B cell (primary cell): Measurements from ENCODE around the gene NT5E. TPM values are rescaled to one million over a fixed set of nuclear protein-coding genes. Genes with fewer than 3 reads are reported as not detected.
A peak's percentile ranks its signal among the peaks of the same experiment; 100 is the strongest.

ENCODE experiments used
- ATAC-seq: fragments of 200-7000 bp; cut with Tn5 transposase; one replicate; pipeline ENCODE4 v1.10.0; 2021; ENCODE audit warnings: low read depth, mild to moderate bottlenecking, moderate number of reproducible peaks, moderate library complexity
- CTCF ChIA-PET: fragments of 350-600 bp; sonication (Branson Sonifier 250); formaldehyde crosslinking; loops from one replicate; lab custom pipeline; 2021; ENCODE audit warnings: antibody characterized with exemption, inconsistent platforms; lab: Charles Lee
- POLR2A ChIA-PET: fragments of 350-600 bp; sonication (Branson Sonifier 250); formaldehyde crosslinking; loops from one replicate; lab custom pipeline; 2021; ENCODE audit warnings: antibody characterized with exemption; lab: Charles Lee
- DNase-seq: peaks from one replicate; pipeline ENCODE4 v3.0.0; 2013
- H2AFZ ChIP-seq: 2 replicates; pipeline ENCODE4 v1.6.1; 2012; ENCODE audit warnings: mild to moderate bottlenecking, low read depth, low read length; ENCODE audit not compliant: insufficient read depth, poor library complexity, severe bottlenecking
- H3K27ac ChIP-seq, 2 donors: 1 replicate in 1 of 2; 2 replicates in 1 of 2; pipeline ENCODE4 v1.5.1; 2012 to 2013; ENCODE audit warnings: low read length in 2 of 2, mild to moderate bottlenecking in 2 of 2, moderate library complexity in 1 of 2
- H3K27me3 ChIP-seq, 4 experiments: fragments of 200-600 bp in 1 of 4; sonication (generic) in 1 of 4; replicated peaks in 1 of 4; 1 replicate in 2 of 4; 2 replicates in 2 of 4; pipeline versions ENCODE4 v1.6.1 to v1.7.0; 2013 to 2016; ENCODE audit warnings: low read length in 3 of 4, mild to moderate bottlenecking in 2 of 4, mixed read lengths in 1 of 4, moderate library complexity in 1 of 4; ENCODE audit not compliant: insufficient read depth in 4 of 4, control insufficient read depth in 3 of 4; ENCODE audit errors: control extremely low read depth in 1 of 4
- H3K36me3 ChIP-seq, 2 experiments: replicated peaks in 1 of 2; 1 replicate in 1 of 2; 2 replicates in 1 of 2; pipeline versions ENCODE4 v1.6.1 to v1.7.1; 2013; ENCODE audit warnings: low read length in 1 of 2; ENCODE audit not compliant: insufficient read depth in 2 of 2, control insufficient read depth in 1 of 2; ENCODE audit errors: control extremely low read depth in 1 of 2, extremely low read depth in 1 of 2
- H3K4me1 ChIP-seq, 2 donors: fragments of 200-600 bp in 1 of 2; sonication (generic) in 1 of 2; 1 replicate in 1 of 2; 2 replicates in 1 of 2; pipeline versions ENCODE4 v1.5.1 to v1.6.1; 2013 to 2017; ENCODE audit warnings: low read length in 2 of 2; ENCODE audit not compliant: control insufficient read depth in 2 of 2, insufficient read depth in 2 of 2
- H3K4me2 ChIP-seq: replicated peaks from 2 replicates; pipeline ENCODE3; 2012; ENCODE audit warnings: mild to moderate bottlenecking, low read depth, low read length; ENCODE audit not compliant: poor library complexity, severe bottlenecking
- H3K4me3 ChIP-seq, 5 experiments: fragments of 200-600 bp in 1 of 5; sonication (generic) in 1 of 5; 1 replicate in 3 of 5; 2 replicates in 2 of 5; pipeline versions ENCODE4 v1.5.1 to v1.7.0; 2011 to 2016; ENCODE audit warnings: low read length in 4 of 5, mild to moderate bottlenecking in 4 of 5, low read depth in 2 of 5, control low read depth in 1 of 5, moderate library complexity in 1 of 5; ENCODE audit not compliant: insufficient read depth in 1 of 5; ENCODE audit errors: control extremely low read depth in 1 of 5, extremely low read depth in 1 of 5
- H3K79me2 ChIP-seq: fragments of 200-600 bp; sonication (generic); one replicate; pipeline ENCODE4 v1.6.0; 2016; ENCODE audit warnings: low read length; ENCODE audit not compliant: control insufficient read depth, insufficient read depth
- H3K9ac ChIP-seq: fragments of 200-600 bp; sonication (generic); 2 replicates; pipeline ENCODE4 v1.6.1; 2017; ENCODE audit warnings: mild to moderate bottlenecking, low read length, moderate library complexity
- H3K9me3 ChIP-seq, 3 donors: one replicate each; pipeline versions ENCODE4 v1.6.1 to v1.7.1; 2013; ENCODE audit warnings: low read length in 2 of 3; ENCODE audit not compliant: control insufficient read depth in 2 of 3, insufficient read depth in 1 of 3; ENCODE audit errors: control extremely low read depth in 1 of 3
- H4K20me1 ChIP-seq: 2 replicates; pipeline ENCODE4 v1.6.0; 2012; ENCODE audit warnings: mild to moderate bottlenecking, low read length; ENCODE audit not compliant: insufficient read depth, control insufficient read depth, poor library complexity, severe bottlenecking
- H3K27ac Mint-ChIP-seq: one replicate; pipeline ENCODE4 v1.8.0; 2021; ENCODE audit warnings: mixed read lengths
- H3K27me3 Mint-ChIP-seq: one replicate; pipeline ENCODE4 v1.8.0; 2021; ENCODE audit warnings: mixed read lengths
- H3K4me1 Mint-ChIP-seq: one replicate; pipeline ENCODE4 v1.8.0; 2021; ENCODE audit warnings: mixed read lengths
- H3K4me3 Mint-ChIP-seq: one replicate; pipeline ENCODE4 v1.8.0; 2021; ENCODE audit warnings: mixed read lengths
- H3K9me3 Mint-ChIP-seq: one replicate; pipeline ENCODE4 v1.8.0; 2022; ENCODE audit warnings: mixed read lengths; ENCODE audit not compliant: insufficient read depth
- CTCF ChIP-seq: fragments of 200-600 bp; IDR thresholded peaks from one replicate; pipeline ENCODE4 v1.8.0; 2022; ENCODE audit warnings: antibody characterized with exemption, mild to moderate bottlenecking
- EZH2 ChIP-seq: IDR thresholded peaks from 2 replicates; pipeline ENCODE4 v1.6.1; 2012; ENCODE audit warnings: borderline replicate concordance, low read depth, mild to moderate bottlenecking, moderate library complexity, low read length; ENCODE audit not compliant: insufficient read depth, poor library complexity, severe bottlenecking
- WGBS: methylation state at CpG from one replicate; pipeline ENCODE4 v1.1.5; 2013; ENCODE audit warnings: missing lambda C conversion rate; ENCODE audit not compliant: insufficient coverage; 5-methylcytosine and 5-hydroxymethylcytosine counted together
- intact Hi-C: fragments of 100-400 bp; cut with micrococcal nuclease; formaldehyde crosslinking; loops from one replicate; pipeline ENCODE4 v1.10.0; 2022
- polyA plus RNA-seq: library from polyadenylated mRNA; depleted of rRNA; stranded (reverse); fragments of >200 nt; gene quantifications from 2 replicates; pipeline ENCODE4 v1.2.3, GENCODE V29; 2012
- total RNA-seq, 2 donors: library from RNA; stranded (reverse); fragments of 120-200 nt in 1 of 2; gene quantifications; 1 replicate in 1 of 2; 2 replicates in 1 of 2; pipeline versions ENCODE4 v1.2.3 to v1.2.4, GENCODE V29; 2013 to 2022

NT5E gene
- total and polyA plus RNA-seq, 2 donors (not counting 1 experiment from before 2014, with no cell fraction given): 11.6 to 23.2 TPM

- Mint-ChIP-seq H3K27me3 (peaks cover 2% of the 10 kb centered on the region), H3K4me1 (peaks cover 91% of the 10 kb centered on the region), H3K27ac (peak overlapping the region; percentile 89), H3K9me3 (no peaks in the 10 kb centered on the region), H3K4me3 (peak overlapping the region; percentile 50)
- Histone ChIP-seq H2AFZ (peak overlapping the region; percentile 3), H3K27ac (peak overlapping the region; percentile 72 to 74), H4K20me1 (no peaks in the 10 kb centered on the region), H3K36me3 (no peaks in the 10 kb centered on the region), H3K9me3 (no peaks in the 10 kb centered on the region), H3K79me2 (peaks cover 22% of the 10 kb centered on the region), H3K4me2 (peak overlapping the region; percentile 47), H3K4me1 (peaks cover 41 to 75% of the 10 kb centered on the region in 2 donors), H3K9ac (no peak overlapping the region), H3K27me3 (peaks cover 0 to 3% (median 0%) of the 10 kb centered on the region in 4 experiments), H3K4me3 (no peak overlapping the region)
- TF ChIP-seq CTCF (no peak), EZH2 (no peak)
- DNase-seq (no peak), ATAC-seq (no peak)
- WGBS: 0% methylated on average over 2 of the region's 4 CpGs
- CTCF ChIA-PET: interaction anchor here (3.1 to 3.9 kb wide), 2 partner anchors 10 to 23 kb away, joined by 15 to 17 read pairs; partner anchors contain the start of gene NT5E
- intact Hi-C loops: loop anchor here (5.0 kb wide), 1 partner anchor 43 kb away; no protein-coding TSS in a partner anchor
- POLR2A ChIA-PET: interaction anchor here (2.5 kb wide), 1 partner anchor 10 kb away, joined by 6 read pairs; the partner anchor contains the start of gene NT5E
Measured at GRCh38 chr6:85460154-85460920, 10.5 kb downstream of the NT5E start.
